Measurements from ENCODE around the gene SLC43A3. TPM values are rescaled to one million over a fixed set of nuclear protein-coding genes. Genes with fewer than 3 reads are reported as not detected.

Gene SLC43A3
- total RNA-seq, 1 donor from 2014 or later = 53.5 TPM

- no peaks in the 10 kb centered on the region for H3K36me3 ChIP-seq
- peaks cover 22% of the 10 kb centered on the region for H3K4me1 ChIP-seq
- no peak for DNase-seq (ENCODE audit: extremely low spot score in 2 of 2)
- H3K27me3 ChIP-seq = no peaks in the 10 kb centered on the region
- TF ChIP-seq POLR2A (IDR thresholded peaks at IDR 0.05) (no peak), CTCF (IDR thresholded peaks at IDR 0.05) (no peak)
- no peaks in the 10 kb centered on the region for H3K9me3 ChIP-seq
- H3K27ac ChIP-seq = no peak overlapping the region
- intact Hi-C loops (cut with DNase I) = no loop called here
- no peak overlapping the region for H3K4me3 ChIP-seq
These were observed 47.3 kb upstream of the SLC43A3 start for GRCh38 chr11:57474017-57474802.

DNA sequence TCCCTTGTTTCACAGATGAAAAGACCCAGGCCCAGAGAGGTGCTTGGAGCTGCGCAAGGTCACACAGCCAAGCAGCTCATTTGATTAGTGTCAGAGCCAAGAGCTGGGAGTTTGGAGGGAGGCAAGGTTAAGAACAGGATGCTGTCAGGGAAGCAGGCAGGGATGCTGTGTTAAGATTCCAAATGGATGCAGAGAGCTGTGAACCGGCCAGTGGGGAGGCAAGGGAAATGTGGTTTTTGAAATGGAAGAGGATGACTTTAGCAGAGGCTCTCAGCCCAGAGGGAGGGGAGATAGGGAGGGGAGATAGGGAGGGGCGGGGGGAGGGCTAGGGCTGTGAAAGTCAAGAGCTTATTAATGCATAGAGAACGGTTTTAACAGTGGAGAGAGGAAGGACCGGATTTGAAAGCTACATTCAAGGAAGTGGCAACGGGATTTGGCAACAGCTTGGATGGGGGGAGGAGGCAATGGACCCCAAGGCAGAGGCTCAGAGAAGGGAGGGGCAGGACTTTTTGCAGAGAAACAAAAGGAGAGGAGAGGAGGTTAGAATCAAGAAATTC is 46.4 kb upstream of the SLC43A3 start:
- DNase-seq (ENCODE audit: extremely low spot score in 2 of 2) = no peak
- peaks cover 22% of the 10 kb centered on the region for H3K4me1 ChIP-seq
- H3K9me3 ChIP-seq = no peaks in the 10 kb centered on the region
- no peak overlapping the region for H3K27ac ChIP-seq
- intact Hi-C loops (cut with DNase I) = no loop called here
- no peaks in the 10 kb centered on the region for H3K27me3 ChIP-seq
- no peak for TF ChIP-seq POLR2A (IDR thresholded peaks at IDR 0.05)
- TF ChIP-seq POLR2AphosphoS5 (IDR thresholded peaks at IDR 0.05; ENCODE audit: insufficient read depth in 1 of 2, low read depth in 1 of 2) = no peak
- TF ChIP-seq CTCF (IDR thresholded peaks at IDR 0.05) = no peak
- H3K36me3 ChIP-seq = no peaks in the 10 kb centered on the region
- H3K4me3 ChIP-seq = no peak overlapping the region

DNA sequence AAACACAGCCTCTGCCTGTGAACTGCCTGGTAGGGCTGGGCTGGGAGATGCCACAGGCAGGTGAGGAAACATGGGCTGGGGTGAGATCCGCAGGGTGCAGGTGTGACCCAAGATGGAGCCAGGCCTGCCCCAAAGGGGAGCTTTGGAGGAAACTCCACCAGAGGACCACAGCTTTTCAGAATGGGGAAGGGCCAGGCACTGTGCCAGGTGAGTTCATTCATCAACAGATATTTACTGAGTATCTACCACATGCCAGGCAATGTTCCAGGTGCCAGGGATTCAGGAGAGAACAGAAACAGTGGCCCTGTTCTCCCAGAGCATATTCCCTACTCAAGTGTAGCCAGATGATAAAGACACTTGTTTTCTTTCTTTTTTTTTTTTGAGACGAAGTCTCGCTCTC is 44.6 kb upstream of the SLC43A3 start:
- H3K27me3 ChIP-seq = no peaks in the 10 kb centered on the region
- H3K9me3 ChIP-seq = no peaks in the 10 kb centered on the region
- intact Hi-C loops (cut with DNase I) = no loop called here
- no peak for DNase-seq (ENCODE audit: extremely low spot score in 2 of 2)
- H3K36me3 ChIP-seq = no peaks in the 10 kb centered on the region
- peaks cover 14% of the 10 kb centered on the region for H3K4me1 ChIP-seq
- TF ChIP-seq CTCF (IDR thresholded peaks at IDR 0.05) (no peak), POLR2AphosphoS5 (IDR thresholded peaks at IDR 0.05; ENCODE audit: insufficient read depth in 1 of 2, low read depth in 1 of 2) (no peak), POLR2A (IDR thresholded peaks at IDR 0.05) (no peak)
- H3K4me3 ChIP-seq = no peak overlapping the region
- no peak overlapping the region for H3K27ac ChIP-seq

GRCh38 chr11:57469268-57469667 is 42.3 kb upstream of the SLC43A3 start:
- no peaks in the 10 kb centered on the region for H3K27me3 ChIP-seq
- H3K4me3 ChIP-seq = no peak overlapping the region
- H3K4me1 ChIP-seq = no peaks in the 10 kb centered on the region
- no peak for DNase-seq (ENCODE audit: extremely low spot score in 2 of 2)
- TF ChIP-seq POLR2A (IDR thresholded peaks at IDR 0.05) = no peak
- no peak for TF ChIP-seq CTCF (IDR thresholded peaks at IDR 0.05)
- TF ChIP-seq POLR2AphosphoS5 (IDR thresholded peaks at IDR 0.05; ENCODE audit: insufficient read depth in 1 of 2, low read depth in 1 of 2) = no peak
- no peak overlapping the region for H3K27ac ChIP-seq
- intact Hi-C loops (cut with DNase I) = no loop called here
- no peaks in the 10 kb centered on the region for H3K36me3 ChIP-seq
- no peaks in the 10 kb centered on the region for H3K9me3 ChIP-seq

GRCh38 chr11:57468276-57468675 is 41.4 kb upstream of the SLC43A3 start:
- H3K9me3 ChIP-seq = no peaks in the 10 kb centered on the region
- H3K4me1 ChIP-seq = no peaks in the 10 kb centered on the region
- intact Hi-C loops (cut with DNase I) = no loop called here
- H3K4me3 ChIP-seq = no peak overlapping the region
- no peaks in the 10 kb centered on the region for H3K36me3 ChIP-seq
- no peak overlapping the region for H3K27ac ChIP-seq
- TF ChIP-seq POLR2A (IDR thresholded peaks at IDR 0.05) (no peak), CTCF (IDR thresholded peaks at IDR 0.05) (no peak), POLR2AphosphoS5 (IDR thresholded peaks at IDR 0.05; ENCODE audit: insufficient read depth in 1 of 2, low read depth in 1 of 2) (no peak)
- DNase-seq (ENCODE audit: extremely low spot score in 2 of 2) = no peak
- H3K27me3 ChIP-seq = no peaks in the 10 kb centered on the region

Measured in vagina (tissue), 2 donors.